Ureter (tissue), 1 donor: ENCODE measurements around the gene TUBGCP5. TPM values are rescaled to one million over a fixed set of nuclear protein-coding genes. Genes with fewer than 3 reads are reported as not detected.
"Not testable (repeated sequence)": the region's sequence is repeated elsewhere in the genome, so short reads cannot be mapped to it uniquely, and the experiment has no call there.

Source experiments
- DNase-seq: peaks from one replicate; pipeline ENCODE4 v3.0.0-alpha.2; 2020; ENCODE audit warnings: low spot score
- total RNA-seq: library from RNA; stranded (reverse); gene quantifications from one replicate; pipeline ENCODE4 v1.2.4, GENCODE V29; 2023
- donor health status: DM: yes; HTN: yes; CAD: no.

The TUBGCP5 gene
- total RNA-seq, 1 donor from 2014 or later: 28.5 TPM

GRCh38 chr15:23041736-23042135 lies 2.4 kb upstream of the TUBGCP5 start:
- not testable (repeated sequence) for DNase-seq

GRCh38 chr15:23039917-23040281 lies 530 bp upstream of the TUBGCP5 start:
- no peak for DNase-seq

DNA sequence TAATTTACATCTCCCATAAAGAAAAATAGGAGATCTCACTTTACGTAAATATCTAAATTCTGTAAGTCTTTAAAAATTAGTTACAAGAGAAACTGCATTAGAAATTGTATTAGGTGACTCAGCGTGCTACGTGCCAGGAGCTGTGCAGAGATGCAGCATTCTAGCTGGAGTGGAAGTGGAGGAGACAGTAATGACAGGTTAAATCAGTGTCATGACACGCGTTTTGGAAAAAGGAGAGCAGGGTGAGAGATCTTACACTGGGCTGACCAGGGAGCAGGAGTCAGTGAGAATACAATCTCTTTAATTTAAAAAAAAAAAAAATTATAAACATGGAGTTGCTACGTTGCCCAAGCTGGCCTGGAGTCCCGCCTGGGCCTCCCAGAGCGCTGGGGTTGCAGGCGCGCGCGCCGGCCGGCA lies 635 bp downstream of the TUBGCP5 start:
- no peak for DNase-seq

GRCh38 chr15:23035964-23036566 lies 3.3 kb downstream of the TUBGCP5 start:
- no peak for DNase-seq

DNA sequence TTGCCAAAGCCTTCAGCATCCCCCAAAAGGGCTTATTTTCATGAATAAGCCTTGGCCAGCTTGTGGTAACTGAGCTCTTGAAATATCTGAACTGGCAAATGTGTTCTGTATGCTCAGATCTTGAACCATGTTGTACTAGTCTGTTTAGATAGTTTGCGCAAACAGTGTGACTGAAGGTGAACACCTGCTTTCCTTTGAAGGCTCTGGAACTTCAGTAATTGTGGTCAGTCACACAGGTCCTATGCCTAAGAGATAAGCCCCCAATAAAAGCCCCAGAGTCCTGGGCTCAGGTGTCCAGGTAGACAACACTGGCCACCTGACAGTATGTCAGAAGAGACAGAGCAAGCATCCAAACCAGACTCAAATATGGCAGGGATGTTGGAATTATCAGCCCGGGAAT lies 5.4 kb downstream of the TUBGCP5 start:
- DNase-seq: no peak

DNA sequence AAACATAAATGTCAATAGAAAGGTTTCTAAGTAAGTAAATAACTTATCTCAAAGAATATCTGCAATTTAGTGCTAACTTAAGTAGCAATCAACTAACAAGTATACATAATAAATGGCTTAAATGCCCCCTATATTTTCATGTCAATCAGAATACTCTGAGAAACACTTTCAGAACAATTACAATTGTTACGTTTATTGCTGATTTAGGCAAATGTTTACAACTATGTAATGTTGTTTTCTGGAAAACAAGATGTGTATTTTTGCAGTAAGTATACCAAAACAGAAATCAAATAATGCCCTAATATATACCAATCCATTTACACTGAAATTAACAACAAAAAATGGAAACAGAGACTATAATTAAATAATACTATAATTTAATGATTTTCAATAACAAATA lies 13.2 kb downstream of the TUBGCP5 start:
- no peak for DNase-seq

- DNase-seq: no peak
Observed at GRCh38 chr15:23022156-23022555, 17.2 kb downstream of the TUBGCP5 start.

- DNase-seq: no peak
Observed at GRCh38 chr15:23014394-23015000, 24.9 kb downstream of the TUBGCP5 start.

DNA sequence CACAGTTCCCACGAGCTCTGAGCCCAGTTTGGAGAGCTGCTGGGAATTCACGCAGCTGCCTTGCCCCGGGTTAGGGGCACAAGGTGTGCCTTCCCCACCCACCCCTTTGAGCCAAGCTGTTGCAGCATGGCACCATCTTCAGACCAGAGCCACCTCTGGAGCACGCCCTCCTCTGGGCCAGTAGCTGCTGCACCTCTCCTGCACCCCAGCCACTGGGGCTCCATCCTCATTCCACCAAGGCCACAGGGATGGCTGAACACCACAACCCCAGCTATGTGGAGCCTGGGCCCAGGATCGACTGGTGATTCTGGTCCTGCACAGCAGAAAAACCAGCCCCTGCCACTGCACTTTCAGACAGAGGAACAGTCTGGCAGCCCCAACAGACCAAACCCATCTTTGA lies 25.7 kb downstream of the TUBGCP5 start:
- no peak for DNase-seq

DNA sequence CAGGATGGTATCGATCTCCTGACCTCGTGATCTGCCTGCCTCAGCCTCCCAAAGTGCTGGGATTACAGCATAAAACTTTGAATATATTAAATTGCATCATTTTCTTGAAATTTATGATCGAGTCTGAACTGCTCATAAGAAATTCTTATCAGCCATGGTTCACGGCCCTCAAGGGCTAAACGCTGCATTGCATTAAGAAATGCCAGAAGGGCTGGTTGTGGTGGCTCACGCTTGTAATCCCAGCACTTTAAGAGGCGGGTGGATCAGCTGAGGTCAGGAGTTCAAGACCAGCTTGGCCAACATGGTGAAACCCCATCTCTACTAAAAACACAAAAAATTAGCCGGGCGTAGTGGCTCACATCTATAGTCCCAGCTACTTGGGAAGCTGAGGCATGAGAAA lies 26.8 kb downstream of the TUBGCP5 start:
- not testable (repeated sequence) for DNase-seq

- no peak for DNase-seq
Observed at GRCh38 chr15:23003736-23004135, 35.6 kb downstream of the TUBGCP5 start.

- DNase-seq: no peak
Observed at GRCh38 chr15:23002920-23003319, 36.4 kb downstream of the TUBGCP5 start.

- DNase-seq: no peak
Observed at GRCh38 chr15:22995795-22996194, 43.6 kb downstream of the TUBGCP5 start.

DNA sequence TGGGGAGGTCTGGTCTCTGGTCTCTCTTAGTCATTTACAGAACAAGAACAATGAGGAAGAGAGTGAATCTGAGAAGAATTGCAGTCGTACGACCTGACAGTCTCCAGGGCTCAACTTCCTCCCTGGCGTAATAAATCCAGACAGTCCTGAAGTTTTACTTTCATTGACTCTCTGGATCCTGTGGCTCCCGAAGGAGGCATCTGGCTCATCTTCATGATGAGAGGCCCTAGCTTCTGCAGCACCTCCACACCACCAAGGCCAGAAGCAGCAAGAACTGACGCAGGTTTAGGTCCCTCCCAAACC lies 47.4 kb downstream of the TUBGCP5 start:
- DNase-seq: no peak

DNA sequence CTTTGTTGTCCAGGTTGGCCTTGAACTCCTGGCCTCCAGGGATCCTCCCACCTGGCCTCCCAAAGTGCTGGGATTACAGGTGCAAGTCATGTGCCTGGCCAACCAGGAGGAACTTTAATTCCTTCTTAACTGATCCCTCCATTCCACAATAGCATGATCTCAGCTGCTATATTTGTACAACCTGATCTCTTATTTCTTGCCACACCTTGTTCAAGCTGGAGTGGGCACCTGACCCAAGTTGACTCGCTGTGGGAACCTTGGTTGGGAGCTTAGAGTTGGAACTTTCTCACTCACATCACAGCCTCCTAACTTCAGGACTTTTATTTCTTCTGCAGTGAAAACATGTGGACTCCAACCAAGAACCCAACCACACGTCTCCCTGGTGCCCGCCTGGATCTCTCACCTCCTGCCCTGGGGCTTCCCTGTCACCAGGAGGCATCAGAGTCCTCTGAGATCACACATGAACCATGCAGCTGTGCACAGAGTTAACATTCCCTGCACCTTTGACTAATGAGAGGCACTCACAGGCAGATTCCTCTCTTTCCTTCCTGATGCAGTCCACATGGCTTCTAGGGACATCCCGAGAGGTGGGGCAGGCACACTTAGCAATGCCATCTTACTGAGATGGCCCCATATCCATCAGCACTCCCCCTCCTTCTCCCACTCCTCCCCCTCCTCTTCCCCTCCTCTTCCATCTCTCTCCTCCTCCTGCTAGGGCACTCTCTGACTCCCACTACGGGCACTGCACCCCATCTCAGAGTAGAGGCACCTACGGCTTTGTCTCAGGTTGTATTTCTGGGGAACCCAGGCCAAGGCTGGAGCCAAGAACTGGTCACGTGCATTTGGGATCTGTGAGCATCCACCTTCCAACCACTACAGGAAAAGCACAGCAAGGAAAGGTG lies 49.5 kb downstream of the TUBGCP5 start:
- no peak for DNase-seq

DNA sequence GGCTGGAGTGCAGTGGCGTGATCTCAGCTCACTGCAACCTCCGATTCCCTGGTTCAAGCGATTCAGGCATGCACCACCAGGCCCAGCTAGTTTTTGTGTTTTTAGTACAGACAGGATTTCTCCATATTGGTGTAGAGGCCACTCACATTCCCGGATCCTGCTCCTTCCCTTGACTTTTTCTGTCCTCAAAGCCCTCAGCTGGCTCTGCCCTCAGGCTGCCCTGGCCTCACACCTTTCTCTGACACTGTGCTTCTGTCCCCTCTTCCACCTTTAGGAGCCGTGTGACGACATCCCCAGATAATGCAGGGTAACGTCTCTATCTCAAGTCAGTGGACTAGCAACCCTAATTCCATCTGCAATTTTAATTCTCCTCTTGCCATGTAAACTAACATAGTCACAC lies 50.6 kb downstream of the TUBGCP5 start:
- no peak for DNase-seq

GRCh38 chr15:22981931-22982330 lies 57.4 kb downstream of the TUBGCP5 start:
- DNase-seq: not testable (repeated sequence)

DNA sequence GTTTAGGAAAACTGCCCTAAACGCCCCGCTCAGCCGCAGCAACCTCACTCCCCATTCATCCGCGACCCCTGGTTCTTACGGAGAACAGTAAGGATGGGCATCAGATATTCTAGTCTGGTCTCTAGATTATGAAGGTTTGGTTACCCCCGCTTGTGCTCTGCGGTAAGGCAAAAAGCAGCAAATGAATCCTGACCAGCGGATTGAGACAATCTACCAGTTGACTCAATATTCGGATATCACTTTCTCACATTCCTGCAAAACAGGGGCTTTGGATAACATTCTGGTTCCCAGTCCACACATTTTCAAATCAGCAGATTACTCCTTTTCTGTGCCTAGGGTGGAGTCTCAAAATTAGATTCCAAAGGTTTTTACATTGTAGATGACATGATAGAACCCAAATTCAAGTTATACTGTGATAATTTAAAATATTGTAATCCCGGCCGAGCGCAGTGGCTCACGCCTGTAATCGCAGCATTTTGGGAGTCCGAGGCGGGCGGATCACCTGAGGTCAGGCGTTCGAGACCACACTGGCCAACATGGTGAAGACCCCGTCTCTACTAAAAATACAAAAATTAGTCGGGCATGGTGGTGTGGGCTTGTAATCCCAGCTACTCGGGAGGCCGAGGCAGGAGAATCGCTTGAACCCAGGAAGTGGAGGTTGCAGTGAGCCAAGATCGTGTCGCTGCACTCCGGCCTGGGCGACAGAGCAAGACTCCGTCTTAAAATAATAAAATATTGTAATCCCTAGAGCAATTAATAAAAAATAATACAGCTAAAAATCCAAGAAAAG lies 58.1 kb downstream of the TUBGCP5 start:
- no peak for DNase-seq

- peak; percentile 89 for DNase-seq
Observed at GRCh38 chr15:22980189-22981050, 58.9 kb downstream of the TUBGCP5 start, which contains the start of gene CYFIP1. Gene CYFIP1 (minus strand): TSS chr15:22980368. CDS start chr15:22947285, 33,083 bp downstream.

DNA sequence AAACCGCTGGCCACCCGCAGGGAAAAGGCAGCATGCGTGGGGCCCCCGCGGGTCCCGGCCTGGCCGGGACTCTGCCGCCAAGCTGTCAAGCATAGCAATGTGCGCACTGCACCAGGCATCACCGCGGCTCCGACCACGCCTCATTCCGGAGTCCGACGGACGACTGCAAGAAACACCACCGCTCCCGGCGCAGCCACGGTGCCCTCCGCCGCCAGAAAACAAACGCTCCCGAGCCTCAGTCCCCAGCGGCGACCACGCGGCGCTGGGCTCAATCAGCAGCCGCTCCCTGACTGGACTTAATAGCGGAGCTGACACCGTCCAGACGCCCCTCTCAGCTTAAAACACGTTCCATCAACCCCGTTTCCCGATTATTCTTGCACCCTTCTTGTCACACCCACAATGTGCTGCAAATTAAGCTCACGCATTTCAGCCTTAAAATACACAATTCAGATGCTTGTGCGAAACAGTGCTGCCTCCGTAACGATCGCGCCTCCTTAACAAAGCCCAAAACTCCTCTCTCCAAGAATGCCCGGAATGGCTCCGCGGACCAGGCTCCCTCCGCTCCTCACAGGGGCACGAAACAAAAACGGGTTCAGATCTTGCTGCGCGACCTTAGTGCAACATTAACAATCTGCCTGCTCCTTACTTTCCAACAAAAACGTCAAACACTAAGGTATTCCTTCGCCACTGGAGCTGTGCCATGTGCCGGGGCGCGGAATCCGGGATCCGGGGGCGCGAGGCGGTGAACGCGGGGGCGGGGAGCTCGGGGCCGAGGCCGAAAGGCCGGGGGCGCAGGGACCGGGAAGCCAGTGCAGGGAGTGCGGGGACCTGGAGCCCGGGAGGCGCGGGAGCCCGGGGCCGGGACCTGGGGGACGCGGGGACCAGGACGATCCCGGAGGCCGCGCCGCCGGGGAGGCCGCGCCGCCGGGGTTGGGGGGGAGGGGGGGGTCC lies 59.9 kb downstream of the TUBGCP5 start:
- DNase-seq: peak; percentile 57
